B cell (primary cell): ENCODE results near the gene OPA1. TPM values are rescaled to one million over a fixed set of nuclear protein-coding genes. Genes with fewer than 3 reads are reported as not detected.

Experiments used
- ATAC-seq: fragments of 200-7000 bp; cut with Tn5 transposase; one replicate; pipeline ENCODE4 v1.10.0; 2021; ENCODE audit warnings: low read depth, mild to moderate bottlenecking, moderate number of reproducible peaks, moderate library complexity
- CTCF ChIA-PET: fragments of 350-600 bp; sonication (Branson Sonifier 250); formaldehyde crosslinking; loops from one replicate; lab custom pipeline; 2021; ENCODE audit warnings: antibody characterized with exemption, inconsistent platforms; lab: Charles Lee
- POLR2A ChIA-PET: fragments of 350-600 bp; sonication (Branson Sonifier 250); formaldehyde crosslinking; loops from one replicate; lab custom pipeline; 2021; ENCODE audit warnings: antibody characterized with exemption; lab: Charles Lee
- DNase-seq: peaks from one replicate; pipeline ENCODE4 v3.0.0; 2013
- H2AFZ ChIP-seq: 2 replicates; pipeline ENCODE4 v1.6.1; 2012; ENCODE audit warnings: mild to moderate bottlenecking, low read depth, low read length; ENCODE audit not compliant: insufficient read depth, poor library complexity, severe bottlenecking
- H3K27ac ChIP-seq, 2 donors: 1 replicate in 1 of 2; 2 replicates in 1 of 2; pipeline ENCODE4 v1.5.1; 2012 to 2013; ENCODE audit warnings: low read length in 2 of 2, mild to moderate bottlenecking in 2 of 2, moderate library complexity in 1 of 2
- H3K27me3 ChIP-seq, 4 experiments: fragments of 200-600 bp in 1 of 4; sonication (generic) in 1 of 4; replicated peaks in 1 of 4; 1 replicate in 2 of 4; 2 replicates in 2 of 4; pipeline versions ENCODE4 v1.6.1 to v1.7.0; 2013 to 2016; ENCODE audit warnings: low read length in 3 of 4, mild to moderate bottlenecking in 2 of 4, mixed read lengths in 1 of 4, moderate library complexity in 1 of 4; ENCODE audit not compliant: insufficient read depth in 4 of 4, control insufficient read depth in 3 of 4; ENCODE audit errors: control extremely low read depth in 1 of 4
- H3K36me3 ChIP-seq, 2 experiments: replicated peaks in 1 of 2; 1 replicate in 1 of 2; 2 replicates in 1 of 2; pipeline versions ENCODE4 v1.6.1 to v1.7.1; 2013; ENCODE audit warnings: low read length in 1 of 2; ENCODE audit not compliant: insufficient read depth in 2 of 2, control insufficient read depth in 1 of 2; ENCODE audit errors: control extremely low read depth in 1 of 2, extremely low read depth in 1 of 2
- H3K4me1 ChIP-seq, 2 donors: fragments of 200-600 bp in 1 of 2; sonication (generic) in 1 of 2; 1 replicate in 1 of 2; 2 replicates in 1 of 2; pipeline versions ENCODE4 v1.5.1 to v1.6.1; 2013 to 2017; ENCODE audit warnings: low read length in 2 of 2; ENCODE audit not compliant: control insufficient read depth in 2 of 2, insufficient read depth in 2 of 2
- H3K4me2 ChIP-seq: replicated peaks from 2 replicates; pipeline ENCODE3; 2012; ENCODE audit warnings: mild to moderate bottlenecking, low read depth, low read length; ENCODE audit not compliant: poor library complexity, severe bottlenecking
- H3K4me3 ChIP-seq, 5 experiments: fragments of 200-600 bp in 1 of 5; sonication (generic) in 1 of 5; 1 replicate in 3 of 5; 2 replicates in 2 of 5; pipeline versions ENCODE4 v1.5.1 to v1.7.0; 2011 to 2016; ENCODE audit warnings: low read length in 4 of 5, mild to moderate bottlenecking in 4 of 5, low read depth in 2 of 5, control low read depth in 1 of 5, moderate library complexity in 1 of 5; ENCODE audit not compliant: insufficient read depth in 1 of 5; ENCODE audit errors: control extremely low read depth in 1 of 5, extremely low read depth in 1 of 5
- H3K79me2 ChIP-seq: fragments of 200-600 bp; sonication (generic); one replicate; pipeline ENCODE4 v1.6.0; 2016; ENCODE audit warnings: low read length; ENCODE audit not compliant: control insufficient read depth, insufficient read depth
- H3K9ac ChIP-seq: fragments of 200-600 bp; sonication (generic); 2 replicates; pipeline ENCODE4 v1.6.1; 2017; ENCODE audit warnings: mild to moderate bottlenecking, low read length, moderate library complexity
- H3K9me3 ChIP-seq, 3 donors: one replicate each; pipeline versions ENCODE4 v1.6.1 to v1.7.1; 2013; ENCODE audit warnings: low read length in 2 of 3; ENCODE audit not compliant: control insufficient read depth in 2 of 3, insufficient read depth in 1 of 3; ENCODE audit errors: control extremely low read depth in 1 of 3
- H4K20me1 ChIP-seq: 2 replicates; pipeline ENCODE4 v1.6.0; 2012; ENCODE audit warnings: mild to moderate bottlenecking, low read length; ENCODE audit not compliant: insufficient read depth, control insufficient read depth, poor library complexity, severe bottlenecking
- H3K27ac Mint-ChIP-seq: one replicate; pipeline ENCODE4 v1.8.0; 2021; ENCODE audit warnings: mixed read lengths
- H3K27me3 Mint-ChIP-seq: one replicate; pipeline ENCODE4 v1.8.0; 2021; ENCODE audit warnings: mixed read lengths
- H3K4me1 Mint-ChIP-seq: one replicate; pipeline ENCODE4 v1.8.0; 2021; ENCODE audit warnings: mixed read lengths
- H3K4me3 Mint-ChIP-seq: one replicate; pipeline ENCODE4 v1.8.0; 2021; ENCODE audit warnings: mixed read lengths
- H3K9me3 Mint-ChIP-seq: one replicate; pipeline ENCODE4 v1.8.0; 2022; ENCODE audit warnings: mixed read lengths; ENCODE audit not compliant: insufficient read depth
- EZH2 ChIP-seq: IDR thresholded peaks from 2 replicates; pipeline ENCODE4 v1.6.1; 2012; ENCODE audit warnings: borderline replicate concordance, low read depth, mild to moderate bottlenecking, moderate library complexity, low read length; ENCODE audit not compliant: insufficient read depth, poor library complexity, severe bottlenecking
- WGBS: methylation state at CpG from one replicate; pipeline ENCODE4 v1.1.5; 2013; ENCODE audit warnings: missing lambda C conversion rate; ENCODE audit not compliant: insufficient coverage; 5-methylcytosine and 5-hydroxymethylcytosine counted together
- intact Hi-C: fragments of 100-400 bp; cut with micrococcal nuclease; formaldehyde crosslinking; loops from one replicate; pipeline ENCODE4 v1.10.0; 2022
- polyA plus RNA-seq: library from polyadenylated mRNA; depleted of rRNA; stranded (reverse); fragments of >200 nt; gene quantifications from 2 replicates; pipeline ENCODE4 v1.2.3, GENCODE V29; 2012
- total RNA-seq, 2 donors: library from RNA; stranded (reverse); fragments of 120-200 nt in 1 of 2; gene quantifications; 1 replicate in 1 of 2; 2 replicates in 1 of 2; pipeline versions ENCODE4 v1.2.3 to v1.2.4, GENCODE V29; 2013 to 2022
- TF ChIP-seq, protein P1 (sequence below): fragments of 200-600 bp; IDR thresholded peaks from one replicate; pipeline ENCODE4 v1.8.0; 2022; ENCODE audit warnings: antibody characterized with exemption, mild to moderate bottlenecking

OPA1 gene
- total and polyA plus RNA-seq, 2 donors (not counting 1 experiment from before 2014, with no cell fraction given), result 9.1 to 62.8 TPM

- no peak overlapping the region for H3K4me3 ChIP-seq
- WGBS, result 6% methylated on average over 3 of the region's 4 CpGs
These were observed 123.1 kb downstream of the OPA1 start for GRCh38 chr3:193716150-193716549.

DNA sequence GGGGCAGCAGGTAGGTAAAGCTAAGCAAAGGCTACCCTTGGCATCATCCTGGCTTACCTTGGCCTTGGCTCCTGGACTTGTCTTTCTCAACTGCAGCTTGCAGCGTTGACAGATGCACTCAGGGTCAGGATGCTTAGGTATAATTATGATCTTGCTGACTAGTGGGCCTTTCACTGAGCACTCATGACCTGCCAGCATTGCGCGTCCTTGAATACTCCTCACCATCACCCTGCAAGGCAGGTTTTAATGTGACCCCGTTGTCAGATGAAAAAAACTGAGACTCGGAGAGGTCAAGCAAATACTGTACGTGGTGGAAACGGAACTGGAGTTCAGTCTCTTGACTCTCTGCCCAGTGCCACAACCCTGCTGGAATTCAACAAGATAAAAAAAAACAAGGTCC, 126.7 kb downstream of the OPA1 start:
- intact Hi-C loops, result no loop called here
- Histone ChIP-seq H3K4me2 (no peak overlapping the region), H3K36me3 (no peaks in the 10 kb centered on the region), H3K9me3 (peaks cover 0 to 20% (median 7%) of the 10 kb centered on the region in 3 donors), H3K4me1 (peaks cover 12 to 16% of the 10 kb centered on the region in 2 donors), H3K9ac (no peak overlapping the region), H3K27me3 (peaks cover 0 to 2% (median 0%) of the 10 kb centered on the region in 4 experiments), H3K79me2 (no peaks in the 10 kb centered on the region), H3K4me3 (no peak overlapping the region), H4K20me1 (no peaks in the 10 kb centered on the region), H2AFZ (no peak overlapping the region), H3K27ac (no peak overlapping the region)
- Mint-ChIP-seq H3K27ac (no peak overlapping the region), H3K27me3 (peaks cover 8% of the 10 kb centered on the region), H3K4me3 (no peak overlapping the region), H3K4me1 (peaks cover 18% of the 10 kb centered on the region), H3K9me3 (no peaks in the 10 kb centered on the region)
- TF ChIP-seq, protein P1, sequence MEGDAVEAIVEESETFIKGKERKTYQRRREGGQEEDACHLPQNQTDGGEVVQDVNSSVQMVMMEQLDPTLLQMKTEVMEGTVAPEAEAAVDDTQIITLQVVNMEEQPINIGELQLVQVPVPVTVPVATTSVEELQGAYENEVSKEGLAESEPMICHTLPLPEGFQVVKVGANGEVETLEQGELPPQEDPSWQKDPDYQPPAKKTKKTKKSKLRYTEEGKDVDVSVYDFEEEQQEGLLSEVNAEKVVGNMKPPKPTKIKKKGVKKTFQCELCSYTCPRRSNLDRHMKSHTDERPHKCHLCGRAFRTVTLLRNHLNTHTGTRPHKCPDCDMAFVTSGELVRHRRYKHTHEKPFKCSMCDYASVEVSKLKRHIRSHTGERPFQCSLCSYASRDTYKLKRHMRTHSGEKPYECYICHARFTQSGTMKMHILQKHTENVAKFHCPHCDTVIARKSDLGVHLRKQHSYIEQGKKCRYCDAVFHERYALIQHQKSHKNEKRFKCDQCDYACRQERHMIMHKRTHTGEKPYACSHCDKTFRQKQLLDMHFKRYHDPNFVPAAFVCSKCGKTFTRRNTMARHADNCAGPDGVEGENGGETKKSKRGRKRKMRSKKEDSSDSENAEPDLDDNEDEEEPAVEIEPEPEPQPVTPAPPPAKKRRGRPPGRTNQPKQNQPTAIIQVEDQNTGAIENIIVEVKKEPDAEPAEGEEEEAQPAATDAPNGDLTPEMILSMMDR, result no peak
- TF ChIP-seq EZH2, result no peak
- CTCF ChIA-PET, result no interaction called here
- no peak for DNase-seq
- ATAC-seq, result no peak
- 92% methylated on average over 7 of the region's 7 CpGs for WGBS
- POLR2A ChIA-PET, result no interaction called here

More at GRCh38 chr3:193716150-193716549, 123.1 kb downstream of the OPA1 start:
- peaks cover 0 to 29% (median 17%) of the 10 kb centered on the region in 3 donors for H3K9me3 ChIP-seq
- no peaks in the 10 kb centered on the region for H3K27me3 Mint-ChIP-seq
- H3K79me2 ChIP-seq, result no peaks in the 10 kb centered on the region
- peaks cover 0 to 4% (median 0%) of the 10 kb centered on the region in 4 experiments for H3K27me3 ChIP-seq
- H3K4me1 Mint-ChIP-seq, result peaks cover 18% of the 10 kb centered on the region
- no peak overlapping the region for H2AFZ ChIP-seq
- H3K4me3 Mint-ChIP-seq, result no peak overlapping the region
- H3K27ac Mint-ChIP-seq, result peak overlapping the region; percentile 32
- no peaks in the 10 kb centered on the region for H3K9me3 Mint-ChIP-seq
- peak overlapping the region; percentile 35 for H3K4me2 ChIP-seq
- peak; percentile 41 for DNase-seq
- ChIA-PET CTCF (interaction anchor here (1.1 to 1.2 kb wide), 2 partner anchors 50 to 600 kb away, joined by 3 read pairs; no protein-coding TSS in a partner anchor), POLR2A (no interaction called here)
- H3K36me3 ChIP-seq, result no peaks in the 10 kb centered on the region
- intact Hi-C loops, result no loop called here
- TF ChIP-seq, protein P1, result no peak
- no peak for TF ChIP-seq EZH2
- no peak overlapping the region for H3K27ac ChIP-seq
- H3K9ac ChIP-seq, result no peak overlapping the region
- peaks cover 12 to 16% of the 10 kb centered on the region in 2 donors for H3K4me1 ChIP-seq
- H4K20me1 ChIP-seq, result no peaks in the 10 kb centered on the region
- peak; percentile 51 for ATAC-seq
